Naive thymus-derived CD8-positive, alpha-beta T cell (primary cell): Measurements from ENCODE around the gene APOA4. TPM values are rescaled to one million over a fixed set of nuclear protein-coding genes. Genes with fewer than 3 reads are reported as not detected.

Experiments used
- ATAC-seq, 2 donors: fragments of 150-1000 bp; cut with Tn5 transposase in 1 of 2; sonication (Bioruptor Pico), chemical (Tn5 transposase) in 1 of 2; 1 replicate in 1 of 2; 2 replicates in 1 of 2; pipeline ENCODE4 v1.10.0; 2021; ENCODE audit warnings: mild to moderate bottlenecking in 2 of 2, moderate library complexity in 2 of 2
- POLR2A ChIA-PET: fragments of 350-600 bp; sonication (Branson Sonifier 250); formaldehyde crosslinking; loops from one replicate; lab custom pipeline; 2021; ENCODE audit warnings: antibody characterized with exemption; lab: Charles Lee
- DNase-seq, 10 donors: peaks; one replicate each; pipeline versions ENCODE4 v3.0.0 to v3.0.0-alpha.2; 2020 to 2022
- H3K27ac Mint-ChIP-seq, 10 donors: one replicate each; pipeline ENCODE4 v1.8.0; 2020 to 2022; ENCODE audit warnings: mild to moderate bottlenecking in 10 of 10, mixed read lengths in 10 of 10, moderate library complexity in 4 of 10, inconsistent platforms in 1 of 10
- H3K27me3 Mint-ChIP-seq, 5 donors: one replicate each; pipeline ENCODE4 v1.8.0; 2021 to 2022; ENCODE audit warnings: mixed read lengths in 5 of 5
- H3K36me3 Mint-ChIP-seq, 3 donors: one replicate each; pipeline ENCODE4 v1.8.0; 2020 to 2022; ENCODE audit warnings: mixed read lengths in 3 of 3, mild to moderate bottlenecking in 2 of 3, inconsistent platforms in 1 of 3
- H3K4me1 Mint-ChIP-seq, 4 donors: one replicate each; pipeline ENCODE4 v1.8.0; 2021 to 2022; ENCODE audit warnings: mixed read lengths in 4 of 4
- H3K4me3 Mint-ChIP-seq, 10 donors: one replicate each; pipeline ENCODE4 v1.8.0; 2020 to 2022; ENCODE audit warnings: mild to moderate bottlenecking in 10 of 10, mixed read lengths in 10 of 10, moderate library complexity in 6 of 10, inconsistent platforms in 1 of 10
- H3K9me3 Mint-ChIP-seq, 9 donors: one replicate each; pipeline ENCODE4 v1.8.0; 2020 to 2022; ENCODE audit warnings: mixed read lengths in 9 of 9, mild to moderate bottlenecking in 3 of 9, inconsistent platforms in 1 of 9, moderate library complexity in 1 of 9
- polyA plus RNA-seq, 3 donors: library from polyadenylated mRNA; unstranded; fragments of 300-500 nt; fragmentation: Illumina TruSeq; gene quantifications; one replicate each; pipeline ENCODE4 v1.2.3, GENCODE V29; 2021
- total RNA-seq, 8 experiments: library from RNA in 2 of 8; stranded (reverse) in 2 of 8; gene quantifications; one replicate each; pipeline ENCODE4 v1.2.3 and lab custom pipeline; 2021 to 2026

APOA4 gene
- total and polyA plus RNA-seq, 5 experiments from 2014 or later = not detected

DNA sequence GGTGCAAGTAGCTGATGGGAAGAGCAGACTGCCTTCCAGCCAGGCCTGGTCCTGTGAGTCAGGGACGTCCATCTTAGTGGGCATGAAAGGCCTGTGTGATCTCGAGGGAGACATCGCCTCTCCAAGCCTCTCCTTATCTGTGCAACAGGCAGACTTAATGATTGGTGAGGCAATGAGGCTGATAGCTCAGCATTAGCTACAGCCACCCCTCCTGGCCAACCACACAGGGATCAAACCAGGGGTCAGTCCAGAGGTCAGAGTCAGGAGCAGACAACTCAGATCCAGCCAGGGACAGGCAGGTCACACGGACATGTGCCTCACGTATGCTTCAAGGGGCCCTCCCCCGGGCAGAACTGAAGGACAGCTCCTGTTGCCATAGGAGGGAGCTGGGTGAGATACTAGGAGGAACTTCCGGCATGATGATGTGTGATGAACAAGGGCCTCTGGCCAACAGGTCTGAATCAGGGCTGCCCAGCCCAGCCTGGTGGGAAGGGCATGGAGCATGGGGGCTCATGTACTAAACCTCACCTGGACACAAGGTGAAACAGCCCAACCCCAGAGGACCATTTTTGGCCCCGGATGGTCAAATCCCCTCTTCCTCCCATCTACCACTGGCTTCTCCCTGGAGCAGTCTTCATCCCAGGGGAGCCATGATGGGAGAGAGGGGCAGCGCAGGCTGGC lies 3.8 kb upstream of the APOA4 start:
- Mint-ChIP-seq H3K4me1 (no peaks in the 10 kb centered on the region), H3K4me3 (no peak overlapping the region), H3K27me3 (no peaks in the 10 kb centered on the region), H3K27ac (no peak overlapping the region), H3K9me3 (no peaks in the 10 kb centered on the region), H3K36me3 (no peaks in the 10 kb centered on the region)
- DNase-seq = no peak
- POLR2A ChIA-PET = interaction anchor here (0.5 kb wide), 1 partner anchor 312 kb away, joined by 3 read pairs; no protein-coding TSS in a partner anchor
- ATAC-seq = no peak

DNA sequence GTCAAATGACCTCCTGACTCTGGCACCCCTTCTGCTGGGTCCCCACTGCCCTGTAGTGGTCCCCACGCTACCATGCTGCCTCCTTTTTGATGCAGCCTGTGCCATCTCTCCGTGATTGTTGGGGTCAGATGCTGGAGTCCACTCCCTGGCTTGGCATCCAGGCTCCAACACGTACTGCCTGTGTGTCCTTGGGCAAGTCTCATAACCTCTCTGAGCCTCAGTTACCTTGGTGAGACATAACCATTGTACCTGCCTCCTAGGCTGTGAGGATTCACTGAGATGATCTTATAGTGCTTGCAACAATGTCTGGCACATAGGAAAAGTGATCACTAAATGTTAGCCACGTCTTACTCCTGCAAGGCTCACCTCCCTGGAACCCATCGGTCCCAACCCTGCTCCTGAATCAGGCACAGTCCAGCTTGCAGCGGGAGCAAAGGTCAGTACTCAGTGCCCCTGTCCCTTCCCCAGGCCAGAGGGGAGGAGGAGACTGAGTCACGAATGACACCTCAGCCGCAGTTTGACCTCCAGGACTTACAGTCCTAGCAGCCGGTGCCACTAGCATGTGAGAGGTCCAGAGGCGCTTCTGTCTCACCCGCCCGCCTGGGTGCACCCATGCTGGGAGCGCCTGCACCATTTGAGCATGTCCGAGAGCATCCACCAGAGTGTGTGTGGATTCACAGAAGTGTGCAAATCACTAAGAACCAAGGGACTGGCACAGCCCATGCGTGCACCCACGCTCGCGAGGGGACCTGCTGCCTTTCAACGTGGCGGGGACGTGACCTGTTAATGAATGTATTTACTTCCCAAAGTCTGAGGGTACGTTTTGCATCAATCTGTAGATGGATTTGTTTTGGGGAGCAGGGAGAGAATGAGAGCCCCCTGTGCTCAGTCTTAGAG lies 3.0 kb upstream of the APOA4 start:
- ATAC-seq = no peak
- POLR2A ChIA-PET = no interaction called here
- H3K4me1 Mint-ChIP-seq = no peaks in the 10 kb centered on the region
- H3K9me3 Mint-ChIP-seq = no peaks in the 10 kb centered on the region
- H3K27me3 Mint-ChIP-seq = no peaks in the 10 kb centered on the region
- no peaks in the 10 kb centered on the region for H3K36me3 Mint-ChIP-seq
- H3K4me3 Mint-ChIP-seq = no peak overlapping the region
- DNase-seq = no peak
- H3K27ac Mint-ChIP-seq = no peak overlapping the region

DNA sequence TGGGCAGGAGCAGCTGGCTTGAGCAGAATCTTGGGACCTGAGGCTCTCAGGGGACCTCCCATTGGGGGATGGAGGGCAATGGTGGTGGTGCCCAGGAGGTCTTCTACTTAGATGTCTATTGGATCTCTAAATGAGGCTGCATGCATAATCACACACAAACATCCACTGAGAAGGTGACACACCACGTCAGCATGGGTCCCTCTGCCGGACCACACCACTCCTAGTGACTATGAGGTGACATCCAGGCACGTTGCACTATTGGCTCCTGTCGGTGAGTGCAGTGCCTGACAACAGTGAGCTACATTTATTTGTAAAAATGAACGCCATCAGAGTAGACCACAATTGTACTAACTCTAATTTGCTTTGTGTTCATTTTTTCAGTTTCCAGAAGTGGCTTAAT lies 2.3 kb upstream of the APOA4 start:
- H3K27ac Mint-ChIP-seq = no peak overlapping the region
- DNase-seq (no peak), ATAC-seq (no peak)
- no peaks in the 10 kb centered on the region for H3K27me3 Mint-ChIP-seq
- H3K4me1 Mint-ChIP-seq = no peaks in the 10 kb centered on the region
- no peaks in the 10 kb centered on the region for H3K9me3 Mint-ChIP-seq
- POLR2A ChIA-PET = no interaction called here
- H3K4me3 Mint-ChIP-seq = no peak overlapping the region
- no peaks in the 10 kb centered on the region for H3K36me3 Mint-ChIP-seq

DNA sequence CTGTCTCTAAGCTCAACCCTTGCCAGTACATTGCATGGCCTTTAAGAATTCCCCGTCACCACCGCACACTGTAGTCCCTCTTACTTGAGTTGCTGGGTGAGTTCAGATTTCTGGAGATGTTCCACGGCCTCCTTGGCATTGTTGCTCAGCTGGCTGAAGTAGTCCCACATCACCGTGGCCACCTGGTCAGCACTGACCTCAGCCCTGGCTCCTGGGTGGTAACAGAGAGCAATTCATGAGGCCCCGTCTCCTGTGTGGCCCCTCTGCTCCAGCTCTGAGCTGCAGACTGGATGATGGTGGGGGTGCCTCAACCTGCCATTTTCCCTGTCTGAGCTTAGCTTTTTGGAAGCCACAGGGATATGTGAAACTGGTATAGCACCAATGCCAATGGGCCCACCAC lies 529 bp downstream of the APOA4 start:
- no peak for ATAC-seq
- no peaks in the 10 kb centered on the region for H3K36me3 Mint-ChIP-seq
- DNase-seq = peak in 1 of 10 donors; percentile 5
- POLR2A ChIA-PET = interaction anchor here (0.9 to 1.4 kb wide), 2 partner anchors 31 to 35 kb away, joined by 5 read pairs; partner anchors contain the start of gene ZPR1
- H3K27me3 Mint-ChIP-seq = no peaks in the 10 kb centered on the region
- no peak overlapping the region for H3K4me3 Mint-ChIP-seq
- no peaks in the 10 kb centered on the region for H3K4me1 Mint-ChIP-seq
- H3K27ac Mint-ChIP-seq = peak overlapping the region in 1 of 10 donors; percentile 54
- H3K9me3 Mint-ChIP-seq = no peaks in the 10 kb centered on the region

DNA sequence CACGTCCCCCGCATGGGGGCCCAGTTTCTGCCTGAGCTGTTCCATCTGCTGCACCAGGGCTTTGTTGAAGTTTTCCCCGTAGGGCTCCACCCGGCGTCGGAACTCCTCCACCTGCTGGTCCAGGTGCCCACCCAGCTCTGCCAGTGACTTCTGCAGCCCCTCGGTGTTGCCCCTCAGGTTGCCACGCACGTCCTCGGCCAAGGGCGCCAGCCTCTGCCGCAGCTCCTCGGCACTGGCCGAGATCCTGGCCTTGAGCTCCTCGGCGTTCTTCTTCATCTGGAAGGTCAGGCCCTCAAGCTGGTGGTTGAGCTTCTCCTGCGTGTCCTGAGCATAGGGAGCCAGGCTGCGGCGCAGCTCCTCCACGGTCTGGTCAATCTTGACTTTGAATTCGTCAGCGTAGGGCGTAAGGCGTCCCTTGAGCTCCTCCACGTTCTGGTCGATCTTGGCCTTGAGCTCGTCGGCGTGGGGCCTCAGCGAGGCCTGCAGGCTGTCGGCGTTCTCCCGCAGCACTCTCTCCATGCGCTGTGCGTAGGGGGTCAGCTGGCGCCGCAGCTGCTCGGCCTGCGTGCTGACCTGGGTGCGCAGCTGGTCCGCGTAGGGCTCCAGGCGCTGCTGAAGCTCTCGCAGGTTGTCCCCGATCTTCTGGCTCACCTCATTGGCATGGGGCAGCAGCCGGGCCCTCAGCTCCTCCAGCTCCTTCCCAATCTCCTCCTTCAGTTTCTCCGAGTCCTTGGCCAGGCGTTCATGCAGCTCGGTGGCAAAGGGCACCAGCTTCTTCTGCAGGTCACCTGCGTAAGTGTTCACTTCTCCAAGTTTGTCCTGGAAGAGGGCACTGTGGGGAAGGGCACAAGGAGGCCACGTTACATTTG lies 1.8 kb downstream of the APOA4 start:
- Mint-ChIP-seq H3K4me1 (no peaks in the 10 kb centered on the region), H3K4me3 (no peak overlapping the region), H3K36me3 (no peaks in the 10 kb centered on the region), H3K27me3 (no peaks in the 10 kb centered on the region), H3K9me3 (no peaks in the 10 kb centered on the region), H3K27ac (no peak overlapping the region)
- no peak for DNase-seq
- ATAC-seq = no peak
- POLR2A ChIA-PET = no interaction called here

DNA sequence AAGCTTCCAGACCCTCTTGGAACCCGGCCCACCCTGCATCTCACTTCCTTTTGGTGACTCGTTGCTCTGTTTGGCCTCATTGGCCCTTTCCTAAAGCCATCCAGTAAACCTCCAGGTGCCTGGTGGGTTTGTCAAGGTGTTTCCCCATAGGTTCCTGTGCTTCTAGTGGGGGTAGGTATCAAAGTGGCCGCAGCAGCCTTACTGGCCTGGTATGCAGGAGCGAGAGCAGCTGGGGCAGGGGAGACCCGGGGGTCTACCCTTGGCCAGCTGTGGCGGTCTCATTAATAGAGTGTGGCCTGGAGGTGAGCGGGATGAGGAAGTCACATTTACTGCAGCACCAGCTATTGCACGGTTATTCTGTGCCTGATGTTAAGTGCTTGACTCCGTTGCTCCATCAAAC lies 4.1 kb downstream of the APOA4 start:
- POLR2A ChIA-PET = interaction anchor here (0.6 to 0.7 kb wide), 2 partner anchors 276 to 355 kb away, joined by 3 to 5 read pairs; no protein-coding TSS in a partner anchor
- Mint-ChIP-seq H3K4me3 (no peak overlapping the region), H3K36me3 (no peaks in the 10 kb centered on the region), H3K4me1 (peaks cover 0 to 2% (median 0%) of the 10 kb centered on the region in 4 donors), H3K27ac (no peak overlapping the region), H3K9me3 (no peaks in the 10 kb centered on the region), H3K27me3 (no peaks in the 10 kb centered on the region)
- no peak for ATAC-seq
- DNase-seq = no peak

DNA sequence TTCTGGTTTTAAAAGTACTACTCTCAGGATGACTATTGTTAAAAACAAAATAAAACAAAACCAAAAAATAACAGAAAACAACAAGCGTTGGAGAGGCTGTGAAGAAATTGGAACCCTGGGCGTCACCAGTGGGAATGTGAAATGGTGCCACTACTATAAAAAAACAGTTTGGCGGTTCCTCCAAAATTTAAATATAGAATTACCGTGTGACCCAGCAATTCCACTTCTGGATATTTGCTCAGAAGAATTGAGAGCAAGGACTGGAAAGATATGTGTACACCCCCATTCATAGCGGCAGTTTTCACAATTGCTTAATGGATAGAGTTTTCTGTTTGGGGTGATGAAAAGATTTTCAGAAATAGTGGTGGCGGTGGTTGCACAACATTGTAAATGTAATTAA lies 8.6 kb downstream of the APOA4 start:
- ATAC-seq (no peak), DNase-seq (no peak)
- no peaks in the 10 kb centered on the region for H3K27me3 Mint-ChIP-seq
- POLR2A ChIA-PET = no interaction called here
- H3K27ac Mint-ChIP-seq = no peak overlapping the region
- H3K9me3 Mint-ChIP-seq = no peaks in the 10 kb centered on the region
- no peak overlapping the region for H3K4me3 Mint-ChIP-seq
- H3K36me3 Mint-ChIP-seq = no peaks in the 10 kb centered on the region
- H3K4me1 Mint-ChIP-seq = peaks cover 0 to 2% (median 0%) of the 10 kb centered on the region in 4 donors

DNA sequence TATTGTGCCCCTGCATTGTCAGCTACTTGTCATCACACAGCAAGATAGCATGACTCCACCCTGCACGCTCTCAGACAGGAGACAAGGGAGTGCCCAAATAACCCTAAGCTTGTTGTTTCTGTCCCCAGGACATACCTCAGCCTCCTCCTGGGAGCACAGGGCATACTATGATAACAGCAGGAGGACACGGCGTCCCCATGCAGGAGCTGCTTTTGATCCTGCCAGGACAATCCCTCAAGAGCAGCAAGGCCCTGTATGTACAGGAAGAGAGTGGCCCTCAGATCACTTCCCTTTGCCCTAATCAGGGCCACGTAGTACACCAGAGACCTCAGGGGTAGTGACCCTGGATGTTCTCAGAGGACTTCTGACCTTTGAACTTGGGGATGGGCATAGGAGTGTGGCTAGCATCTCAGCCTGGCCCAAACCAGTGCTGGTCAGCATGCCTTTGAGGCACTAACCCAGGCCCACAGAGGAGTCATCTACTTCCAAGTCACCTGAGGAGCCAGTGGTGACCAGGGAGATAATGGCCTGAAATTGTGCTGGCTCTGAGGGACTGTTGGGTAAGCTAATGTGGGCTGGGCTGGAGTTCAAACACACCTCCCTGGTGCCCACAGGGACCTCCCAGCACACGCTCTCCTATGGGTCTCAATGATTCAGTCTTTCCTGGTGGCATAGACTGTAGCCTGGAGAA lies 9.2 kb downstream of the APOA4 start:
- Mint-ChIP-seq H3K27ac (peak overlapping the region in 1 of 10 donors; percentile 17), H3K4me1 (peaks cover 0 to 2% (median 0%) of the 10 kb centered on the region in 4 donors), H3K36me3 (no peaks in the 10 kb centered on the region), H3K27me3 (peaks cover 0 to 2% (median 0%) of the 10 kb centered on the region in 5 donors), H3K9me3 (no peaks in the 10 kb centered on the region), H3K4me3 (peak overlapping the region in 1 of 10 donors; percentile 34)
- POLR2A ChIA-PET = no interaction called here
- ATAC-seq (no peak), DNase-seq (no peak)

DNA sequence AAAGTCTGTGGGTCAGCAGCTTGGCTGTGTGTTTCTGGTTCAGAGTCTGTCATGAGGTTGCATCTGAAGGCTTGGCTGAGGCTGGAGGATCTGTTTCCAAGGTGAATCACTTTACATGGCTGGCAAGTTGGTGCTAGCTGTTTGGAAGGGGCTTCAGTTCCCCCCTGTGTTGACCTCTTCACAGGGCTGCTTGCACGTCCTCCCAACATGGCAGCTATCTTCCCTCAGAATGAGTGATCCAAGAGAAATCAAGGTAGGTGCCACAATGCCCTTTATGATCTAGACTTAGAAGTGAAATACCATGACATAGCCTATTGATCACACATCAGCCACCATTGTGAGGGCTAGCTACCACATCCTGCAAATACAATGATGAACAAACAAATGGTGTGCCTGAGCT lies 9.9 kb downstream of the APOA4 start:
- Mint-ChIP-seq H3K27me3 (peaks cover 0 to 2% (median 0%) of the 10 kb centered on the region in 5 donors), H3K4me1 (peaks cover 0 to 2% (median 0%) of the 10 kb centered on the region in 4 donors), H3K27ac (no peak overlapping the region), H3K36me3 (no peaks in the 10 kb centered on the region), H3K4me3 (no peak overlapping the region), H3K9me3 (no peaks in the 10 kb centered on the region)
- POLR2A ChIA-PET = no interaction called here
- DNase-seq (no peak), ATAC-seq (no peak)

DNA sequence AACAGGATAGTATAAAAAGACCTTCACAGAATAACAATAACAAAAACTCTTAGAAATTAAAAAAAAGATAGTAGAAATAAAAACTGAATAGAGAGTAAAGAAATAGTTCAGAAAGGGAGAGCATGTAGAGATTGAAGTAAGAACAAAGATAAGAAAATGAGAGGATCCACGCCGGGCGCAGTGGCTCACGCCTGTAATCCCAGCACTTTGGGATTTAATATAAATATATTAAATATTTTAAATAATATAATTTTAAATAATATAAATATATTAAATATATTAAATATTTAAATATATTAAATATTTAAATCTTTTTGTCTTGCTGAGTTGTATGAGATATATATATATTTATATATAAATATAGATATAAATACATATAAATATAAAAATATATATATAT lies 11.0 kb downstream of the APOA4 start:
- POLR2A ChIA-PET = no interaction called here
- Mint-ChIP-seq H3K36me3 (no peaks in the 10 kb centered on the region), H3K4me1 (peaks cover 0 to 2% (median 0%) of the 10 kb centered on the region in 4 donors), H3K27ac (no peak overlapping the region), H3K9me3 (no peaks in the 10 kb centered on the region), H3K4me3 (no peak overlapping the region), H3K27me3 (peaks cover 0 to 2% (median 0%) of the 10 kb centered on the region in 5 donors)
- no peak for ATAC-seq
- DNase-seq = no peak

DNA sequence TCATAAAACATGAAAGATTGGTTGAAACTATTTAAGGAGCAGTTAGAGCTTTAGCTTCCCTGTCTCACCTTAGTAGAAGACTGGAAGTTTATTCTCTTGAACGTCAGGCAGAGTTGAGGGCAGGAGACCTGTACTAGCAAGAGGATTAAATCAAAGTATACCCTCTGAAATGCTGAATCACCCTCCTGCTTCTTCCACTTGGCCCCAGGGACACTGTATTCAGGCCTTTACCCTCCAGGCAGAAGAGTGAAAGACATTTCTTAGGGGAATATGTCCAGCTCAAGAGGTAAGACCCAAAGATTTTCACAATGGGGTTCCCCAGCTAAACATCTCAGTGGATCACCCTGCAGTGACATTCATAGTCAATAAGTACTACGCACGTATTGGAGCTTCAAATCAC lies 11.9 kb downstream of the APOA4 start:
- Mint-ChIP-seq H3K4me1 (peaks cover 0 to 2% (median 0%) of the 10 kb centered on the region in 4 donors), H3K27ac (peak overlapping the region in 1 of 10 donors; percentile 63), H3K36me3 (no peaks in the 10 kb centered on the region), H3K9me3 (no peaks in the 10 kb centered on the region), H3K27me3 (peaks cover 0 to 4% (median 0%) of the 10 kb centered on the region in 5 donors), H3K4me3 (no peak overlapping the region)
- POLR2A ChIA-PET = interaction anchor here (1.5 kb wide), 1 partner anchor 38 kb away, joined by 3 read pairs; the partner anchor contains the start of gene BUD13
- ATAC-seq (no peak), DNase-seq (no peak)
